Neural progenitor cell (in vitro differentiated cells): ENCODE results near the gene CHRNA9. TPM values are rescaled to one million over a fixed set of nuclear protein-coding genes. Genes with fewer than 3 reads are reported as not detected.

Source experiments
- DNase-seq: peaks from one replicate; pipeline ENCODE4 v3.0.0-alpha.2; 2016; ENCODE audit warnings: low spot score
- H2AFZ ChIP-seq: fragments of 200-600 bp; sonication (generic); replicated peaks from 2 replicates; pipeline ENCODE4 v1.6.1; 2016; ENCODE audit warnings: antibody characterized with exemption
- H3F3A ChIP-seq: fragments of 200-600 bp; sonication (generic); 2 replicates; pipeline ENCODE4 v1.6.1; 2016; ENCODE audit warnings: antibody characterized with exemption, low read depth
- H3K27ac ChIP-seq: fragments of 200-600 bp; sonication (generic); 2 replicates; pipeline ENCODE4 v1.5.1; 2016; ENCODE audit warnings: mild to moderate bottlenecking
- H3K27me3 ChIP-seq: fragments of 200-600 bp; sonication (generic); 2 replicates; pipeline ENCODE4 v1.6.1; 2016; ENCODE audit warnings: mild to moderate bottlenecking, moderate library complexity
- H3K36me3 ChIP-seq: fragments of 200-600 bp; sonication (generic); 2 replicates; pipeline ENCODE4 v1.5.1; 2016
- H3K4me1 ChIP-seq: fragments of 200-600 bp; sonication (generic); 2 replicates; pipeline ENCODE4 v1.6.1; 2016; ENCODE audit warnings: mixed run types
- H3K4me2 ChIP-seq: fragments of 200-600 bp; sonication (generic); 2 replicates; pipeline ENCODE4 v1.6.1; 2016
- H3K4me3 ChIP-seq: fragments of 200-600 bp; sonication (generic); 2 replicates; pipeline ENCODE4 v1.5.1; 2016
- H3K79me2 ChIP-seq: fragments of 200-600 bp; sonication (generic); 2 replicates; pipeline ENCODE4 v1.6.1; 2016; ENCODE audit warnings: low read depth
- H3K9ac ChIP-seq: fragments of 200-600 bp; sonication (generic); 2 replicates; pipeline ENCODE4 v1.6.1; 2016
- H3K9me3 ChIP-seq: fragments of 200-600 bp; sonication (generic); 2 replicates; pipeline ENCODE4 v1.5.1; 2016; ENCODE audit warnings: low read depth
- H4K20me1 ChIP-seq: fragments of 200-600 bp; sonication (generic); 2 replicates; pipeline ENCODE4 v1.6.1; 2016; ENCODE audit warnings: low read depth
- H3K27ac Mint-ChIP-seq: 3 replicates; pipeline ENCODE4 v1.8.0; 2021; ENCODE audit warnings: mixed read lengths
- H3K27me3 Mint-ChIP-seq: 2 replicates; pipeline ENCODE4 v1.8.0; 2022; ENCODE audit warnings: low read depth, mild to moderate bottlenecking, inconsistent platforms, moderate library complexity, mixed read lengths; ENCODE audit not compliant: insufficient read depth
- H3K36me3 Mint-ChIP-seq: 3 replicates; pipeline ENCODE4 v1.8.0; 2021; ENCODE audit warnings: mixed read lengths
- H3K4me1 Mint-ChIP-seq: 3 replicates; pipeline ENCODE4 v1.8.0; 2021; ENCODE audit warnings: mixed read lengths
- H3K4me3 Mint-ChIP-seq: 3 replicates; pipeline ENCODE4 v1.8.0; 2021; ENCODE audit warnings: mild to moderate bottlenecking, moderate library complexity, mixed read lengths
- H3K9me3 Mint-ChIP-seq: 3 replicates; pipeline ENCODE4 v1.8.0; 2020; ENCODE audit warnings: mixed read lengths
- CTCF ChIP-seq: fragments of 200-600 bp; sonication (generic); IDR thresholded peaks from 2 replicates; pipeline ENCODE4 v1.5.1; 2017; ENCODE audit warnings: antibody characterized with exemption, mild to moderate bottlenecking
- EZH2 ChIP-seq: fragments of 200-600 bp; sonication (generic); IDR thresholded peaks from 2 replicates; pipeline ENCODE4 v1.6.1; 2017; ENCODE audit warnings: antibody characterized with exemption, mild to moderate bottlenecking, moderate library complexity
- EZH2phosphoT487 ChIP-seq: fragments of 200-600 bp; sonication (generic); IDR thresholded peaks from 2 replicates; pipeline ENCODE4 v1.6.1; 2017; ENCODE audit warnings: antibody characterized with exemption
- total RNA-seq: library from RNA; depleted of rRNA; stranded (reverse); fragments of >200 nt; gene quantifications from 2 replicates; pipeline ENCODE4 v1.2.3, GENCODE V29; 2015; ENCODE audit warnings: low replicate concordance

The CHRNA9 gene
- total RNA-seq, 1 donor from 2014 or later: 0.67 TPM

- Histone ChIP-seq H3K9ac (no peak overlapping the region), H3K36me3 (no peaks in the 10 kb centered on the region), H3K4me3 (no peak overlapping the region), H3F3A (no peaks in the 10 kb centered on the region), H3K4me2 (no peak overlapping the region), H3K27me3 (no peaks in the 10 kb centered on the region), H3K79me2 (no peaks in the 10 kb centered on the region), H3K4me1 (peaks cover 4% of the 10 kb centered on the region), H4K20me1 (no peaks in the 10 kb centered on the region), H2AFZ (no peak overlapping the region), H3K27ac (no peak overlapping the region), H3K9me3 (no peaks in the 10 kb centered on the region)
- H3K4me1 Mint-ChIP-seq: peaks cover 61% of the 10 kb centered on the region
- peaks cover 7% of the 10 kb centered on the region for H3K27me3 Mint-ChIP-seq
- no peaks in the 10 kb centered on the region for H3K9me3 Mint-ChIP-seq
- H3K36me3 Mint-ChIP-seq: no peaks in the 10 kb centered on the region
- peak overlapping the region; percentile 65 for H3K27ac Mint-ChIP-seq
- TF ChIP-seq EZH2phosphoT487 (no peak), CTCF (peak; percentile 92)
- peak; percentile 69 for DNase-seq
- no peak overlapping the region for H3K4me3 Mint-ChIP-seq
These were observed 9.6 kb upstream of the CHRNA9 start for GRCh38 chr4:40325406-40326019.

- no peak overlapping the region for H3K27ac Mint-ChIP-seq
- H3K4me1 ChIP-seq: no peaks in the 10 kb centered on the region
- H3K27ac ChIP-seq: no peak overlapping the region
- no peaks in the 10 kb centered on the region for H3K9me3 Mint-ChIP-seq
- H3K9ac ChIP-seq: no peak overlapping the region
- no peaks in the 10 kb centered on the region for H3K36me3 ChIP-seq
- no peak overlapping the region for H3K4me3 ChIP-seq
- no peak for TF ChIP-seq EZH2
- no peak for TF ChIP-seq EZH2phosphoT487
- TF ChIP-seq CTCF: no peak
- H3K27me3 Mint-ChIP-seq: peaks cover 8% of the 10 kb centered on the region
- H4K20me1 ChIP-seq: no peaks in the 10 kb centered on the region
- no peaks in the 10 kb centered on the region for H3K79me2 ChIP-seq
- H3K4me2 ChIP-seq: no peak overlapping the region
- peaks cover 49% of the 10 kb centered on the region for H3K4me1 Mint-ChIP-seq
- DNase-seq: no peak
- H3K27me3 ChIP-seq: no peaks in the 10 kb centered on the region
- peak overlapping the region; percentile 45 for H2AFZ ChIP-seq
- H3K36me3 Mint-ChIP-seq: no peaks in the 10 kb centered on the region
- H3F3A ChIP-seq: no peaks in the 10 kb centered on the region
- no peaks in the 10 kb centered on the region for H3K9me3 ChIP-seq
- H3K4me3 Mint-ChIP-seq: no peak overlapping the region
These were observed 7.8 kb upstream of the CHRNA9 start for GRCh38 chr4:40327340-40327739.

- no peaks in the 10 kb centered on the region for H3K79me2 ChIP-seq
- no peak overlapping the region for H3K27ac ChIP-seq
- no peak for DNase-seq
- no peak overlapping the region for H2AFZ ChIP-seq
- no peaks in the 10 kb centered on the region for H3F3A ChIP-seq
- H3K27me3 Mint-ChIP-seq: peaks cover 8% of the 10 kb centered on the region
- no peaks in the 10 kb centered on the region for H3K4me1 ChIP-seq
- no peaks in the 10 kb centered on the region for H3K36me3 Mint-ChIP-seq
- peak overlapping the region; percentile 12 for H3K27ac Mint-ChIP-seq
- TF ChIP-seq CTCF: no peak
- no peak for TF ChIP-seq EZH2phosphoT487
- no peak for TF ChIP-seq EZH2
- no peak overlapping the region for H3K9ac ChIP-seq
- no peaks in the 10 kb centered on the region for H3K36me3 ChIP-seq
- no peaks in the 10 kb centered on the region for H3K9me3 Mint-ChIP-seq
- H3K4me1 Mint-ChIP-seq: peaks cover 43% of the 10 kb centered on the region
- H3K9me3 ChIP-seq: no peaks in the 10 kb centered on the region
- H3K4me2 ChIP-seq: no peak overlapping the region
- no peaks in the 10 kb centered on the region for H4K20me1 ChIP-seq
- H3K4me3 ChIP-seq: no peak overlapping the region
- H3K4me3 Mint-ChIP-seq: no peak overlapping the region
- no peaks in the 10 kb centered on the region for H3K27me3 ChIP-seq
These were observed 6.8 kb upstream of the CHRNA9 start for GRCh38 chr4:40328383-40328782.
